Measurements from ENCODE around the gene UNK. TPM values are rescaled to one million over a fixed set of nuclear protein-coding genes. Genes with fewer than 3 reads are reported as not detected.

The UNK gene
- polyA plus RNA-seq, 1 donor, result 35.7 TPM

DNA sequence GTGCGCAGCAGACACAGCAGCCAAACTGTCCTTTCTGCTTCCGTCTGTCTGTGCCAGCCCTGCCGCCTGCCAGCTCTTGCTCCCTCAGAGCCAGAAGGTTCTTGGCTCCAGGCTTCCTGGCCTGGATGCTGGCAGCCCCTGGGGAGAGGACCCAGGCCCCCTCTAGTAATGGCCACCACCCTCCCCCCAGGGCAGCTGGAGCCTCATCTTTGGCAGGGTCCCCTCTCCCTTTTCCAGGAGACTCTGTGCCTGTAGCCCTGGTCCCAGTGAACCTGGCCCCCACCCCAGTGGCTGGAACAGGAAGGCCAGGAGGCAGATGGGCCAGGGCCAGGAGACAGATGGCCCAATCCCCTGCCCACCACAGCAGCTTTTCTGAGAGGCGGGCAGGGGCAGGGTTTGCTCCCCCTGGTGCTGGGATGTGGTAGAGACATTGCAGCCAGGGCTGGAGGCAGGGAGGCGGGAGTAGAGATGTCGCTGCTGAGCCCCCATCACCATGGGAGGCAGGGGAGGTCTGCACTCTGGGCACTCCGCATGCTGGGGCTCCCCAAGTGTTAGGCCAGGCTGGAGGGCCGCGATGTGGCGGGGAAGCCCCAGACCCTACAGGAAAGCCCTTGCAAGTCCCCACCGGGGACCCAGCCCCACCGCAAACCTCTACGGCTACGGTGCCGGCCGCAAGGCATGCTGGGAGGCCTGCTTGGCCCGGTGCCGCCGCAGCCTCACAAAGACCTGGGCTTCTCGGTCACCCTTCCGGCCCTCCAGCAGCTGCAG lies 42.9 kb downstream of the UNK start:
- peak in 1 of 2 donors; percentile 58 for DNase-seq
- peak overlapping the region; percentile 27 for H3K4me3 ChIP-seq (ENCODE audit: low read length)
- peaks cover 7% of the 10 kb centered on the region for H3K4me1 ChIP-seq (ENCODE audit: control insufficient read depth, insufficient read depth, low read length)
- H3K36me3 ChIP-seq (ENCODE audit: control insufficient read depth, insufficient read depth, low read length), result peaks cover 41% of the 10 kb centered on the region
- H3K27ac ChIP-seq (ENCODE audit: low read length), result peak overlapping the region; percentile 42
- no CpG with 5 or more reads among the region's 21 CpGs for WGBS (ENCODE audit: insufficient coverage, low lambda C conversion rate)
- H3K27me3 ChIP-seq (ENCODE audit: control insufficient read depth, insufficient read depth, low read length), result no peaks in the 10 kb centered on the region
- peaks cover 3% of the 10 kb centered on the region for H3K9me3 ChIP-seq (ENCODE audit: control insufficient read depth, low read depth, low read length)

DNA sequence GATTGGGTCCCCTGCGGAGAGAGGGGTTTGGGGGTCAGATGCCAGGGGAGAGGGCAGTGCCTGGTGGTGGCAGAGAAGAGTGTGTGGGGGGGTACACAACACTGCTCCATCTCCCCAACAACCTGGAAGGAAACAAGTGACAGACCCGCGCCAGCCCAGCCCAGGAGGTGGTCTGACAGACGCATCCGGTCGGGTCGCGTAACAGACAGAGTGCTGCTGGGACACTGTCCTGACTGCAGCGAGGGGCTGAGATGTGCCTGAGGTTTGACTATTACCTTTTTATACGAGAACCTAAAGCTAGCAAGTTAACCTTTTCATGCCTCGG lies 43.4 kb downstream of the UNK start:
- H3K27me3 ChIP-seq (ENCODE audit: control insufficient read depth, insufficient read depth, low read length), result no peaks in the 10 kb centered on the region
- peaks cover 35% of the 10 kb centered on the region for H3K36me3 ChIP-seq (ENCODE audit: control insufficient read depth, insufficient read depth, low read length)
- DNase-seq, result no peak
- no CpG with 5 or more reads among the region's 11 CpGs for WGBS (ENCODE audit: insufficient coverage, low lambda C conversion rate)
- H3K4me3 ChIP-seq (ENCODE audit: low read length), result peak overlapping the region; percentile 27
- H3K4me1 ChIP-seq (ENCODE audit: control insufficient read depth, insufficient read depth, low read length), result peaks cover 7% of the 10 kb centered on the region
- peak overlapping the region; percentile 42 for H3K27ac ChIP-seq (ENCODE audit: low read length)
- H3K9me3 ChIP-seq (ENCODE audit: control insufficient read depth, low read depth, low read length), result peaks cover 3% of the 10 kb centered on the region

DNA sequence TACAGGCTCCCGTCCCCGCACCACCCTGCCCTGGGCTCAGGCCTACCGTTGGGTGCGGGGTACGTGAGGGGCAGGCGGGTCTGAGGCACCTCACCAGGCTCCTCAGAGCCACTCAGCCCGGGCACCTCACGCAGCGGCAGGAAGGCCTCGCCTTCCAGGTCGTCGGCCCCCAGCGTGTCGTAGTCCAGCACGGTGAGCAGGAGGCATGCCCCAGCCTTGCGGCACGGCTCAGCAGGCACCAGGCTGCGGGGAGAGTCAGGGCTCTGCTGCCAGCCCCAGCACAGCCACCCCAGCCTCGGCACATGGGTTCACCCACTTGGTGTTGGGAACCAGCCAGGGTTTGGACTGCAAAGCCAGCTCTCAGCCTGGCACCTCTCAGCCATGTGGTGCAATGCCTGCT lies 44.1 kb downstream of the UNK start:
- Histone ChIP-seq H3K4me3 (ENCODE audit: low read length) (no peak overlapping the region), H3K4me1 (ENCODE audit: control insufficient read depth, insufficient read depth, low read length) (peaks cover 7% of the 10 kb centered on the region), H3K27ac (ENCODE audit: low read length) (no peak overlapping the region), H3K36me3 (ENCODE audit: control insufficient read depth, insufficient read depth, low read length) (peaks cover 28% of the 10 kb centered on the region), H3K27me3 (ENCODE audit: control insufficient read depth, insufficient read depth, low read length) (no peaks in the 10 kb centered on the region), H3K9me3 (ENCODE audit: control insufficient read depth, low read depth, low read length) (no peaks in the 10 kb centered on the region)
- DNase-seq, result no peak
- WGBS (ENCODE audit: insufficient coverage, low lambda C conversion rate), result no CpG with 5 or more reads among the region's 19 CpGs

DNA sequence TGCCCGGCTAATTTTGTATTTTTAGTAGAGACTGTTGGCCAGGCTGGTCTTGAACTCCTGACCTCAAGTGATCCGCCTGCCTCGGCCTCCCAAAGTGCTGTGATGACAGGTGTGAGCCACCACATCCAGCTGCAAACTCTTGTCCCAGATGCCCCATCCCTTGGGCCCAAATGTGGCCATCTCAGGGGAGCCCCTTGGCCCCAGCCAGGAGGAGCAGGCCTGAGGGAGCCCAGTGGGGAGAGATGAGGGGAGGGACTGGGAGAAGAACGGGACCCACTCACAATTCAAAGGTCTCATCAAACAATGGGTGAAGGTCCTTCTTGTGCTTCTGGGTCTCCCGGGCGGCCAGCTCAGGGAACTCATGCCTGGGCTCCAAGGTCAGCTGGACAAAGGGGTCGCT lies 45.1 kb downstream of the UNK start:
- peaks cover 3% of the 10 kb centered on the region for H3K9me3 ChIP-seq (ENCODE audit: control insufficient read depth, low read depth, low read length)
- no peak for DNase-seq
- WGBS (ENCODE audit: insufficient coverage, low lambda C conversion rate), result no CpG with 5 or more reads among the region's 7 CpGs
- peaks cover 23% of the 10 kb centered on the region for H3K36me3 ChIP-seq (ENCODE audit: control insufficient read depth, insufficient read depth, low read length)
- H3K4me1 ChIP-seq (ENCODE audit: control insufficient read depth, insufficient read depth, low read length), result peaks cover 7% of the 10 kb centered on the region
- no peak overlapping the region for H3K27ac ChIP-seq (ENCODE audit: low read length)
- no peak overlapping the region for H3K4me3 ChIP-seq (ENCODE audit: low read length)
- H3K27me3 ChIP-seq (ENCODE audit: control insufficient read depth, insufficient read depth, low read length), result no peaks in the 10 kb centered on the region

DNA sequence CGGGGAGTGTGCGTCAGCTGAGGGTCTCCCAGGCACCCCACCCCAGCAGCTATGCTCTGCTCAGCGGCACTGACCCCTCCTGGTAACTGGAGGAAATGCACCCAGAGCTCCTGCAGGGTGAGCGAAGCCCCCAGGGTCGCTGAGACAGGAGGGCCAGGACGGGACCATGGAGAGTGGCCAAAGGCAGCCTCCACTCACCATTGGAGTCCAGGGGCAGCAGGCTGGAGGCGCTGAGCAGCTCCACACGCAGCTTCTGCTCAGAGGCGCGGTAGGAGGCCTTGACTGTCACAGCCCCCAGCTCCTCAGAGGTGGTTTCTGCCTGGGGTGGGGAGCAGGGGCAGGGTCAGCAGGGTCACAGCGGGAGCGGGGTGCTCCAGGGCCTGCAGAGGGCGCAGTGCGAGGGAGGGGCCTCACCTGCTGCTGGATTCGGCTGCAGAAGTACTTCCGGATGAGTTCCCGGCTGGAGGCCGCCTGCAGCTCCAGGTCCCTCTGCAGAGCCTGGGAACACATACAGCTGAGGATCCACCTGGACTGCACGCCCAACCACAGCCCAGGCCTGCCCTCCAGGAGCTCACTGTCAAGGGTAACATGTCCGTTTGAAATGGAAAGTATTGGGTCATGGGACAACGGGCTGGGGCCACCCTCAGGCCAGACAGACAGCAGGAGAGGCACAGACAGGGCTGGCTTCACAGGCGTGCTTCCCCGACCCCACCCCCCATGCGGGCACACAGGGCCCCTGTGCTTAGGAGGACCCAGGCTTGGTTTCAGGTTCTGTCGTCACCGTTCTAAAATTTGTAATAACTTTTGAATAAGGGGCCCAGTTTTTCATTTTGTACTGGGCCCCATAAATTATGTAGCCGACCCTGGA lies 45.8 kb downstream of the UNK start:
- no peak overlapping the region for H3K27ac ChIP-seq (ENCODE audit: low read length)
- no peak for DNase-seq
- peaks cover 20% of the 10 kb centered on the region for H3K36me3 ChIP-seq (ENCODE audit: control insufficient read depth, insufficient read depth, low read length)
- peaks cover 7% of the 10 kb centered on the region for H3K4me1 ChIP-seq (ENCODE audit: control insufficient read depth, insufficient read depth, low read length)
- no CpG with 5 or more reads among the region's 27 CpGs for WGBS (ENCODE audit: insufficient coverage, low lambda C conversion rate)
- peaks cover 5% of the 10 kb centered on the region for H3K9me3 ChIP-seq (ENCODE audit: control insufficient read depth, low read depth, low read length)
- no peaks in the 10 kb centered on the region for H3K27me3 ChIP-seq (ENCODE audit: control insufficient read depth, insufficient read depth, low read length)
- H3K4me3 ChIP-seq (ENCODE audit: low read length), result no peak overlapping the region

DNA sequence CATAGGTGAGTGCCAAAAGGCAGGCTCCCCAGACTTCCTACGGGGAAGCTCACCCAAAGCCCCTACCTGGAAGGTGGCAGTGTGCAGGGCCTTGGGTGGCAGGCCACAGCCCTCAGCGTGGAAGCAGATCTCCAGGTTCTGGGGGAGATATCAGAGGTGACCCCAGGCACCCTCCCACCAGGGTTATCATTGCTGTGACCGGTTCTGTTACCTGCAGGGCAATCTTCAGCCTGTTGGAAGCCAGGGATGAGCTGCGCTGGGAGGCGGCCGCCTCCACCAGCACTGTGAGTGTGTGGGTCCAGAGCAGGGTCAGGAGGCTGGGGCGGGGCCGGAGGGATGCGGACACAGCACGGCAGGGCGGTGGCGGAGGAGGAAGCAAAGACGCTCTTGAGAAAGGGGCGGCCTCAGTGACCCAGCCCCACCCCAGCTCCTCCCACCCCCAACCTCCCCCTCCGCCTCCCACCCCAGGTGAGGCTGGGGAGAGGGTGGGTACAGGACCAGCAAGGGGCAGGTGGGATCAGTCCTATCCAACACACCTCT lies 46.5 kb downstream of the UNK start:
- no CpG with 5 or more reads among the region's 15 CpGs for WGBS (ENCODE audit: insufficient coverage, low lambda C conversion rate)
- Histone ChIP-seq H3K4me1 (ENCODE audit: control insufficient read depth, insufficient read depth, low read length) (peaks cover 7% of the 10 kb centered on the region), H3K4me3 (ENCODE audit: low read length) (no peak overlapping the region), H3K9me3 (ENCODE audit: control insufficient read depth, low read depth, low read length) (peaks cover 6% of the 10 kb centered on the region), H3K36me3 (ENCODE audit: control insufficient read depth, insufficient read depth, low read length) (peaks cover 15% of the 10 kb centered on the region), H3K27me3 (ENCODE audit: control insufficient read depth, insufficient read depth, low read length) (no peaks in the 10 kb centered on the region), H3K27ac (ENCODE audit: low read length) (no peak overlapping the region)
- no peak for DNase-seq

DNA sequence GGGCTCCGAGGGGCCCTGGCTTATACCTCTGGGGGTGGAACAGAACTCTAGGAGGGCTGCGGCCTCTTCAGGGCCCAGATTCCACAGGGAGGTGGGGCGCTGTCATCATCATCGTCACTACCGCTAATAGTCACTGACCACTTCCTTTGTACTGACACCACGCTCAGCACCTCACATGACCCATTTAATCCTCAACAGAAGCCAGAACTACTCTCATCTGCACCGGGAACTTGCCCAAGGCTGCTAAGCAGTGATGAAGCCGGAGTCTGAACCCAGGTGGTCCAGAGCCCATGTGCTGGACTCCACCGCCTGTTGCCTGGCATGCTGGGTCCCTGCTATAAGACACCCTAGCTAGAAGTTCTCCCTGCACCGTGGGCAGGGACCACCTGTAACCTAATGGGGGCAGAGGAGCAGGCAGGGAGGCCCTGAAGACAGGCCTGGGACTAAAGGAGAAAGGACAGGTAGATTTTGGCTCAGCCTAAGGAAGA lies 47.6 kb downstream of the UNK start:
- DNase-seq, result no peak
- Histone ChIP-seq H3K4me3 (ENCODE audit: low read length) (no peak overlapping the region), H3K27ac (ENCODE audit: low read length) (no peak overlapping the region), H3K4me1 (ENCODE audit: control insufficient read depth, insufficient read depth, low read length) (peaks cover 7% of the 10 kb centered on the region), H3K9me3 (ENCODE audit: control insufficient read depth, low read depth, low read length) (peaks cover 6% of the 10 kb centered on the region), H3K36me3 (ENCODE audit: control insufficient read depth, insufficient read depth, low read length) (peaks cover 8% of the 10 kb centered on the region), H3K27me3 (ENCODE audit: control insufficient read depth, insufficient read depth, low read length) (no peaks in the 10 kb centered on the region)
- 100% methylated on average over 1 of the region's 10 CpGs for WGBS (ENCODE audit: insufficient coverage, low lambda C conversion rate)

DNA sequence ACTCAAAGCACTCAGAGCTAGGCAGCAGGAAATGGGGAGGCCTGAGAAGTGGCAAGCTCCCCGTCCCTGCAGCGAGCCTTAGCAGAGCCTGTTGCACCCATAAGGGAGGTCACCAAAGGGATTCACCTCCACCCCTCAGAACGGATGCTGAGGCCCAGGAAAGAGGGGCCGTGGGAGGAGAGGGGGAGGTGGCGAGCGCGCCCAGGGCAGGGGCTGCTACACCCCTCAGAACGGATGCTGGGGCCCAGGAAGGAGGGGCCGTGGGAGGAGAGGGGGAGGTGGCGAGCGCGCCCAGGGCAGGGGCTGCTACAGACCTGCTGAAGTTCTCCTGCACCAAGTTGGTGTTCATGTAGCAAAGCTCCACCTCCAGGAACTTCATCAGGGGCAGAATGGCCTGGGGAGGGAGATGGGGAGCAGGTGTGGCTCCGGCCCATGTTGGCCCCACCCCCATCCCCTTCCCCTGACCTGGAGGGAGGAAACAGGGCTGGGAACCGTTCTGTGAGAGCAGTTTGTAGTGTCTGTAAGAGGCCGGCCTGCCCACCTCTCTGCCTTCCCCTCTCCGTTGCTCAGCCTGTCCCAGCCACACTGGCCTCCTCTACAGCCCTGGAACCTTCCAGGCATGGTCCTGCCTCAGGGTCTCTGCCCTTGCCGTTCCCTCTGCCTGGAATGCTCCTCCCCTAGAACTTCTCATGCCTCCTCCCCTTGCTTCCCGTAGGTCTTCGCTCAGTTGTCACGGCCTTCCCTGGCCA lies 48.2 kb downstream of the UNK start:
- H3K27ac ChIP-seq (ENCODE audit: low read length), result no peak overlapping the region
- peaks cover 4% of the 10 kb centered on the region for H3K4me1 ChIP-seq (ENCODE audit: control insufficient read depth, insufficient read depth, low read length)
- H3K36me3 ChIP-seq (ENCODE audit: control insufficient read depth, insufficient read depth, low read length), result peaks cover 8% of the 10 kb centered on the region
- H3K9me3 ChIP-seq (ENCODE audit: control insufficient read depth, low read depth, low read length), result peaks cover 6% of the 10 kb centered on the region
- no CpG with 5 or more reads among the region's 20 CpGs for WGBS (ENCODE audit: insufficient coverage, low lambda C conversion rate)
- no peak overlapping the region for H3K4me3 ChIP-seq (ENCODE audit: low read length)
- H3K27me3 ChIP-seq (ENCODE audit: control insufficient read depth, insufficient read depth, low read length), result no peaks in the 10 kb centered on the region
- DNase-seq, result no peak

DNA sequence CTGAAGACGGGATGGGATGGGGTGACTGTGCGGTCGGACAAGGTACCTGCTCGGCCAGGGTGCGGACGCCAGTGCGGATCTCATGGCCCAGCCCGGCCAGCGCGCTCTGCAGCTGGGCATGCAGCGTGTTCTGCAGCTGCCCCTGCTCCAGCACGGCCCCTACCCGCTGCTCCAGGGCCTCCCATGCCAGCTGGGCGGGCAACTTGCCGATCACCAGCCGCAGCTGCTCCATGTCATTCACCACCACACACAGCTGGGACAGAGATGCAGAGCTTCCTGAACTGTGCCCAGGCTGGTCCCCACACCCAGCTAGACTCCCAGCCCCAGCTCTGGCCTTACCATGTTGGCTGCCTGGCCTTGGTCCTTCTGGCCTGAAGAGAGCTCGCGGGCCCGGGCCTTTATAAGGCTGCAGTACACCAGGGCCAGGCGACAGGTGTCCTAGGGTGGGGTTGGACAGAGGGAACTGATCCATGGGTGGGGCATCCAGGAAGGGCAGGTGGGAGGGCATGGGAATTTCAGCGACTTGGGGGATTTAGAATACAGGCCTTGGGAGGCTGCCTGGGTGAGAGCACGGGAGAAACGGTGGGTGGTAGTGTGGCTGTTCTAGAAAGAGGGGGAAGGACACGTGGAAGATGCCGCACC lies 49.8 kb downstream of the UNK start:
- Histone ChIP-seq H3K4me1 (ENCODE audit: control insufficient read depth, insufficient read depth, low read length) (no peaks in the 10 kb centered on the region), H3K36me3 (ENCODE audit: control insufficient read depth, insufficient read depth, low read length) (peaks cover 8% of the 10 kb centered on the region), H3K27me3 (ENCODE audit: control insufficient read depth, insufficient read depth, low read length) (no peaks in the 10 kb centered on the region), H3K4me3 (ENCODE audit: low read length) (no peak overlapping the region), H3K9me3 (ENCODE audit: control insufficient read depth, low read depth, low read length) (peaks cover 6% of the 10 kb centered on the region), H3K27ac (ENCODE audit: low read length) (no peak overlapping the region)
- DNase-seq, result no peak
- WGBS (ENCODE audit: insufficient coverage, low lambda C conversion rate), result no CpG with 5 or more reads among the region's 25 CpGs
